NCI-H1092 treated with DMSO at 0.1 percent for 48 hours (cell line): Measurements from ENCODE around the gene GSC.
"Not testable (repeated sequence)": the region's sequence is repeated elsewhere in the genome, so short reads cannot be mapped to it uniquely, and the experiment has no call there.

Experiments
- DNase-seq: peaks from one replicate; lab custom pipeline; 2025; lab: John Stamatoyannopoulos, UW

GSC gene

DNA sequence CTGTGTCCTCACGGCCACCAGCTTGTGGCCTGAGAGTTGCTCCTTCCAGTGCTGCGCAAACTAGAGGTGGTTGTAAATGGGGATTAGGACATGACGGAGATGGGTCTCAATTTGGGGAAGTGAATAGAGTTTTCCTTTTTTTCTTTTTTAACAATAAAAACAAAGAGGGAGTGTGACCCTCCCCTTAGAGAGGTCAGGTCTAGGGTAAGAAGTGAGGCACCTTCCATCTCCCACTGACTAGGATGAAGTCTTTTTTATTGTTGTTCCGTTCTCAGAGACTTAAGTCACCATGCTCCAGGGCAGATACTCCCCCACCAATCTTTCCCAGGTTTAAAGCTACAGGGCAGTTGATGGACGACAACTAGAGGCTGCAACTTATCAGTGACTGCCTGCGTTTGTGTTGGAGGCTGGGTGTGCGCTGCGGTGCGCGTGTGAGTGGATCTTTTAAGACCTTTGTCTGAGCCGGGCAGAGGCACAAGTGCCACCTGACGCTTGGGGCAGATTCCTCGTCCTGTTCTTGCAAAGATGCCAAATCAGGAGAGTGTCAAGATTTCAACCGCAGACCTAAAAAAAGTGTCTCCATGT, 2.1 kb upstream of the GSC start:
- DNase-seq = no peak

DNA sequence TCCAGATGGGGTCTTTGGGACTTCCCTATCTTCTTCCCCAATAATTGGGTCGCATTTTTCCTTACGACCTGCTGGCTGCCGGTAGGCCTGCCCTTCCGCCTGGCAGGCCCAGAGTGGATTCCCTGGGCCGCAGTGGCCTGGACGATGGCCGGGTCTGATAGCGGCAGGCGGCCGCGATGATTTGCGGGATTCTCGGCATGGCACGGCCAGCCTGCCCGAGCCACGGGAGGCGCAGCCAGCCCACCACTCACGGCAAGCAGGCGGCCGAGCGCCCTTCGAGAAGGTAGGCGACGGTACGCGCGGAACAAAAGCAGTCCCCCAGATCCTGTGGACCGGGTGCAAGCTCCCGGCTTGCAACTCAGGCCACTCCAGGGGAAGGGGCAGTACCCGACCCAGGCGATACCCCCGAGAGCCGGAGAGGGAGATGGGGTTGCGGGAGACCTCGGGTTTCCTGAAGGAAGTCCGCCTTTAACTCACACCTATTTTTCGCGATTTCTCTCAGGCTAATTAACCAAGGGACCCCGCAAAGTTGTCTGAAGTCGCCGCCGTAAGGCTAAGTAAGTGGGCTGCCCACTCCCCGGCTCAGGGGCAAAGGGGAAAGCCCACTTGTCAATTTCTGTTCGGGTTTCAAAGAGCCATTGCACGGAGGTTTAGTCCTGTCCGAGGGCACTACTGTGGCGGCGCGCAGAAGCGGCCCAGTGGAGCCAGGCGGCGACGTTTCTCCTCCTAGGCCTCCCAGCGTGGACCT, 1.4 kb upstream of the GSC start:
- DNase-seq = no peak

DNA sequence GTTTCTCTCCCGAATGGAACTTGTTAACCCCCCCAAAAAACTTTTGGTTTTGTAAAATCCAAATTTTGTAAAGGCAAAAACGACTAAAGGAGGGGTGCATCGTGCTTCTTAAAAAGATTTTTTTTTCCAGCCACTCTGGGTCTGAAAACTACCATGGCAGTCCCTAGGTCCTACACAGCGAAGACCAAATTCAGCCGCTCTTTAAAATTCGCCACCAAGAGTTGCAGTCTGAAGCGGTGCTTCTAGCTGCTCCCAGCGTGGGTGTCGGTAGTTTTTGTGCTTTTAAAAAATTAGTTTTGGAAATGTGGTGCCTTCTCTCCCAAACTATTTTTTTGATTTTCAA, 873 bp upstream of the GSC start:
- DNase-seq = no peak

DNA sequence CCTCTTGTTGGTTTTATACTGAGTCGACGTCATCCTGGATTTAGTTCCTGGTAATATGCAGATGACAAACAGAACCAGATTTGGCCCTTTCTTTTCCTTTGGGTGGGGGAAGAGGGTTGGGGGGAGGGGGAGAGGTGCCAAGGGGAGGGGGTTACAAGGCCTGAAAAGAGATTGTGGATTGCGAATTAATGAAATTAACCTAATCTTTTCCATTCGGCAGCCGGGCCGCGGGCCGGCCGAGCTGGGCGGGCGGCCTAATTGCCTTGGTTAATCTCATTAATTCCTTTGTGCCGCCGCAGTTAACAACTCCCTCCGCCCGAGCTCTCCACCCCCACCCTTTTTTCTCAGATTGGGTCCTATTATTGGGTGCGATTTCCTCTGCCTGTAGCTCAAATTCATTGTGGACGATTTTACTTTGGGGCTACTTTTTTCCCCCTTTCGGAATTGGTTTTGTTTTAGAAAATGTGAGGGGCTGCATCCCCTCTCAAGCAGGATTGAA, 387 bp upstream of the GSC start:
- no peak for DNase-seq

DNA sequence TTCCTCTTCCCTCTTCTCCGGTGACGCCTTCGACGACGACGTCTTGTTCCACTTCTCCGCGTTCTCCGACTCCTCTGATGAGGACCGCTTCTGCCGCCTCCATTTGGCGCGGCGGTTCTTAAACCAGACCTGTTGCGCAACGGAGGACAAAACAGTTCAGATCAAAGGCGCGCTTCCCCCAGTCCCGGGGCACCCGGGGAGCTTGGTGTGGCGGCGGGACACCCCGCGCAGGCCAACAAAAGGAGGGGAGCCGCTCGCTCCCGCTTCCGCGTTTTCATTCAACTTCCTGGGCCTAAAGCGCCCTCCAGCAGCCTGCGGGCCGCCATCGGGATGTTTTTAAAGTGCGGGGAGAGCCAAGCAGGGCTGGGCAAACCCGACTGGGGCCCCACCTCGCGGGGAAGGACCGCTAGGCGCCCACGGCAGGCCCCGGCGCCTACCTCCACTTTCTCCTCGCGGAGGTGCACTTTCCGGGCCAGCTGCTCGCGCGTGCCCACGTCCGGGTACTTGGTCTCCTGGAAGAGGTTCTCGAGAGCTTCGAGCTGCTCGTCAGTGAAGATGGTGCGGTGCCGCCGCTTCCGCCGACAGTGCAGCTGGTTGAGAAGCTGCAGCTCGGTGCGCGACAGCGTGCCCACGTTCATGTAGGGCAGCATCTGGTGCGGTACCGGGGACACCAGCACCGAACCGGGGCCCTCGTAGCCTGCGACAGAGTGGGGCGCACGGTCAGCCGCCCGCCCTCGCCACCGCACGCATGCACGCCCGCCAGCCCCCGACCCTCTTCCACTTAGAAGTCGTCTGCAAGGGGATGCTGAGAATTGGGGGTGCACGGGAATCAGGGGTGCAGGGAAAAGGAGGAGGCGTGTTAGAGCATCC, 1.2 kb downstream of the GSC start:
- no peak for DNase-seq

DNA sequence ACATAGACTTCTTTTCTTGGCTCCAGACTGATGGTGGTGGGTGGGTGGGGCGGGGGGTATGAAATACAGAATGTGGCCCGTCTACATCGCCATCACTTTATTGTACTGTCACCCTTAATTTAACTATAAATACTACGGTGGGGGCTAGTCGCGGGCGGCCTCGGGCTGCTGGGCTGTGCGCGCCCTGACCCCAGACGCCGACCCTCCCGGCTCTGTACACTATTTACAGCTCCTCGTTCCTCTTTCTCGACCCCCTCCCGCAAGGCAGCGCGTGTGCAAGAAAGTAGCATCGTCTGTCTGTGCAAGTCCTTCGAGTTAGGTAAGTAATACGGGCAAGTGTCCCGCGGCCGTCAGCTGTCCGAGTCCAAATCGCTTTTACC, 1.8 kb downstream of the GSC start:
- no peak for DNase-seq

DNA sequence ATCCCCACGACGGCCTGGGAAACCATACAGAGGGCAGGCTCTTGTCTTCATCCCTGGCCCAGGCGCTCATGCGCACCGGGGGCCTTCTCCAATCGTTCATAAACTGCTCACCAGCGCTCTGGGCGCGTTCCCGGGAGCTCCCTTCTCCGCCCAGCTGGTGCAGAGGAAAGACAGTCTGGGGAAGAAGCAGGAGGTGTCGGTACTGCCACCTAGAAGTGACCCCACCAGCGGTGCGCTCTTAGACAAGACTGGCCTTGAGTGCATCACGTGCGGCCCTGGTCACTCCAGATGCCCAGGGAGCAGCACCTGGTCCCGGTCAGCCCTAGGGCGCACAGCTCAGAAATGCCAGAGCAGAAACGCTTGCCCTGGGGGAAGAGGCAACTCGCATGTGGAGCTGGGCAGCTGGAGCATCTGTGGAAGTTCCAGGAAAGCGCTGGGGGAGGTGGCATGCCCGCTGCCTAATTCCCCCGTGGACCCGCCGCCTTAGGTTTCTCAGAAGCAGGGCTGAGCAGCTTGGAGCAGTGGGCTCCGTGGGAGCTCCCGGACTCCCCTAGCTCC, 2.5 kb downstream of the GSC start:
- DNase-seq = no peak

DNA sequence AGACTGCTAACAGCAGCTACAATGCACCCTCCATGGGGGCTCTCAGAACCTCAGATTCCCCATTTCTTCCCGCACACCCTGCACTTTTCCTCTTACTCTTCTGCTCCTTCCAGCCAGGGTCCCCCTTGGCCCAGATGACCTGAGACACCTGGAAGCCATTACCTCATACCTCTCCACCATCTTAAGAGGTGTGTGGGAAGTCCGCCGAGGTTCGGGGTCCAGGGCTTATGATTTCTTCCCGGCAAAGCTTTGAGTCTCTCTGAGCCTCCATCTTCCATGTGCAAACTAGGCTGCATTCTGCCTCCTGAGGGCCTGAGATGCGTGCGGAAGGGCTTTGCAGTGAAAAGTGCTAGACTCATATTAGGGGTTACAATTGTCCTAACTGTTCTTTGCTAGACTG, 5.3 kb downstream of the GSC start:
- DNase-seq = no peak

DNA sequence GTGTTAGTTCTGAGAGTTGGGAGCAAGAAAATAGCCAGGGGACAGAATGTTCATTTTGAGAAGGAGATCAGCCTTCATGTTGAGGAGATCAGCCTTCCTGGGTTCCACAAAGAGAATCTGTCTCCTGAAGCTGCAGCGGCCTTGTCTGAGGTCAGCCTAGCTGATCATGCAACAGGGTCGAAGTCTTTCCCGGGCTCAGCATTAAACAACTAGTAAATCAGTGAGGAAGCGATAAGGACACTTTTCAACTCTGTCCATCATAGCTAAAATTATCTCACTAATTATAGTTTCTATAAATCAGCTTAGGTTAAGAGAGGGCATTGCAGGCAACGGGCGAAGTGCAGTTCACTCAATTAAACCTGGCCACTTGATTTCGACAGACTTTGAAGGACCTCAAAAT, 7.5 kb downstream of the GSC start:
- no peak for DNase-seq

DNA sequence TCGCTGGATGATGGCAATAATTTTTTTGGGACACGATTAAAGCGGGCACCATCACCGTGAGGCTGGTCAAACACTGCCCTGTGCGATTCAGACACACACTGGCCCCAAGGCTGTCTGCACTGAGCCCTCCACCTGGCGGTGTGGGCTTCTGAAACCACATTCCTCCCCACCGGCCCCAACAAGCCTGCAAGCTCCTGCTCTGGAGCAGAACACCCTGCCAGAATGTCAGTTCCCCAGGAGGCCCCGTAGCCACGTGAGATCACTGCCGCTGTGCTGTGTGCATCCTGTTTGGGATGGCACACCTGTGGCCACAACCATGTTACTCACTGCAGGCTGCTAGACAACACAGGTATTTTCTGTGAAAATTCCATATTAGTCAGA, 7.9 kb downstream of the GSC start:
- no peak for DNase-seq

DNA sequence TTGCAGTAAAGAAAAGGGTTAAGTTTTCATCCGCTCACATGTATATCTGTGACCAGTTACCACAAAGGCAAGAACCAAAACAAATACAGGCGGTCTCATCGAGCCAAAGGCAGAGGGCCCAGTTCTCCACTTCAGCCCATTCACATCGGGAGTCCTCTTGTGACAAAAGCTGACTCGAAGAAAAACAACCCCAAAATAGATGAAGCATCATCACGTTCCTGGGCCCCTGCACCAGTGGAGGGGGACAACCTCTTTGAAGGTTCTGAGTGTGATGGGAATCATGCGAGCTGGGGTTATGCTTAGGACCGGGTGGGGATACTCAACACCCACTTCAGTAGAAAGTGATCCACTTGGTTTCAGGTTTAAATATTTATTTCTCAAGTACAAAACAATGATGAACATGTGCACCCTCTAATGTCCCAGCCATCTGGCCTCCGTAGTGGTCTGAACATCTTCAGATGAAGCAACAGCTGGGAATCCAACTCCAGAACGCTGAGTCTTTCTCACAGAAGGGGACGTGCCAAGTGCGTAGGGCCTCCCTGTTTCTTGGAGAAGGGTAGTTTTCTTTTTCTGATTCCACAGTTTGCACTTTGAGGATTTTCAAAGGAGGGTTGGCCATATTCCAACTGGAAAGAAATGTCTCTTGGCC, 8.4 kb downstream of the GSC start:
- DNase-seq = peak; percentile 8

DNA sequence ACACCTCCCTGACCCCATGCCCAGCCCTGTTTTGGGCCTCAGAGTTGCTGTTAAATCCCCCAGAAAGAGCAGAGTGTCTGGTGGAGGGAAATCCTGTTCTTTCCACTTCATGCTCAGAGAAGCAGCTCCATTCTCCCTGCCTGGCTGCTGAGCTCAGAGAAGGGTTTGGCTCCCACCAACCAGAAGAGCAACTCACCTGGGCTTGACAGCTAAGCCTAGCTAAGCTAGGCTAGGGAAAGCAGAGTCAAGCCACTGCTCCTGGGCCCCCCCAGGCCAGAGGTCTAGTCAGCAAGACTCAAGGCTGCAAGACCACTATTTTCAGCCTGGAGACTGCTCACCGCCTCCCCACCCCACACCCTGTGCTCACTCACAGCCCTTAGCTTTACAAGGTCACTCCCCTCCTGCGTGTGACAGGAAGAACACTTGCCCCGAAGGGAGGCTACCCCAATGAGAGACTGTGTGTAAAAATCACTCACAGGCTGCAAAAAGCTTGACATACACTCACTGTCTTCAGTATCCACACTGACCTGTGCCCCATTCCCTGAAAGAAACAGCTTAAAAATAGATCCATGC, 13.5 kb downstream of the GSC start:
- no peak for DNase-seq

DNA sequence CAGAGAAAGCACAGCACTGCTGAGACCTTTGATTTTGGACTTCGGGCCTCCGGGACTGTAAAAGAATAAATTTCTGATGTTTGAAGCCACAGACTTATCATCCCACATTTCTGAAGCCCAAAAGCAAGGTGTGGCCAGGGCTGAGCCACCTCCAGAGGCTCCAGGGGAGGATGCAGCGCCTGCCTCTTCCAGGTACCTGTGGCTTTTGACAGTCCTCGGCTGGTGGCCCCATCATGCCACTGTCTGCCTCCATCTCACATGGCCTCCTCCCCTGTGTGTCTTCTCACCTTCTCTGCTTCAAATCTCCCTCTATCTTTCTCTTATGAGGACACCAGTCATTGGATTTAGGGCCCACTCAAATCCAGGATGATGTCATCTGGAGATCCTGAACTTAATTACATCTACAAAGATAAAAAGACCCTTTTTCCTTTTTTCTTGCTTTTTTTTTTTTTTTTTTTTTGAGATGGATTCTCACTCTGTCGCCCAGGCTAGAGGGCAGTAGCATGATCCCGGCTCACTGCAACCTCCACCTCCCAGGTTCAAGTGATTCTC, 15.4 kb downstream of the GSC start:
- no peak for DNase-seq

DNA sequence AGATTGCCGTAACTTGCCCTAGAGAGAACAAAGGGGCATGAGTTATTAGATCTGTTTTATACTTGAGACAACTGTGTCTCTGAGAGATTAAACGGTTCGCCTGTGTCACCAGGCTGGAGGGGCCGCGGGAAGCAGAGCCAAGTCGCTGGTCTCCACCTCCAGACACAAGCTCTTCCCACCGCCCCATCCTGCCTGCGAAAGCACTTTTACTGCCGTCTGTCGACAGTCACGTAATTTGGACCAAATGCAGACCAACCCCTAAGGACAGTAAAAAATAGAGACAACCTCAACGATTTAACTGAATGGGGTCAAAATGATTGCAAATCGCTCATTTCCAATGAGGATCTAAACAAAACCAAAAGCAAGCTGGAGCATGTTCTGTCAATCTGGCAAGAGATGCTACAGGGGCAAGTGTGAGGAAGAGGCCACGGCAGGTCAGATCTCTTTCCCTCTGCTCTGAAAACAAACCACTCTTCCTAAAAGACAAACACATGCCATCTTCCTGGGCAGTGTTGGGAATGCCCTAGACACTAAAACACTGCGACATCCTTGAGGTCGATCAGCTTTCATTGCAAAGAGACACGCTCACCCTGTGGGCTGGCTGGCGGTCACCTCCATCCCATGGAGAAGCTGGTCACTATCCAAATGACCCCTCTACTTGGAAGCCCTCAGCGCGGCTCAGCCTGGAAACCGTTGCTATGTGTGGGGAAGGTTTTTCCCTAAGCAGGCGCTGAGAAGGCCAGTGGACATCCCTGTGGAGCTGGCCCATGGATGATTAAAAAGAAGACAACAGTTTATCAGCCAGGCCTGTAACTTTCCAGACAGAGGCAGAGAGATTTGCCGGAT, 17.1 kb downstream of the GSC start:
- no peak for DNase-seq

DNA sequence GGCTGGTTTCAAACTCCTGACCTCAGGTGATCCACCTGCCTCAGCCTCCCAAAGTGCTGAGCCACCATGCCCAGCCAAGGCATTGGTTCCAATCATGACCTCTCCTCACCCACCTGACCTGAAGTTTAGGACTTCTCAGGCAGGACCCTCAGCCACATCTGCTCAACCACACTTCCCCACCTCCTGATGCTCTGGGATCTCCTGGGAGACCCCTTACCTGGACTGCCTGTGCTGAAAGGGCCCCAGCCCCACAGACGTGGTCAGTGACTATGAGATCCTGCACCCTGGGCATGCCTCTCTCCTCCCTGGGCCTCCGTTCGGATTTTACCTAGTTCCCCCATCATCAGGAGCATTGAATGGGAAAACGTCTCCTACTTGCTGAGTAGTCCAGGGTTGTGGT, 18.0 kb downstream of the GSC start:
- no peak for DNase-seq

DNA sequence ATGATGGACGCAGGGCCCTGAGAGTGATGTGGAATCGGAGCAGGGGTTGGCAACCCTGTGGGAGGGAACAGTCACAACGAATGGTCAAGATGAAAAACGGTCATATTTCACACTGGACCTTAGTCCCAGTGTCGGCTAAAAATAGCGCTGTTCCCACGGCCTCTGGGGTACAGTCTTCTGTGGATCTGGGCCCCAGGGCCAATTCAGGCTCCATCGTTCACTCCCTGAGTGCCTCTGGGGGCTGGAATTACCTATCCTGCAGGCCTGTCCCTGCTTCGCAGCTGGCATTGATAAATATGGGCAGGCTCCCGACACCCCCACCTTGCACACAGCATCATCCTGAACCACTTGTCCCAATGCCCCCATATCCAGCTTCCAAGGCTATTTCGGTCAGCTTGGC, 18.6 kb downstream of the GSC start:
- DNase-seq = no peak

DNA sequence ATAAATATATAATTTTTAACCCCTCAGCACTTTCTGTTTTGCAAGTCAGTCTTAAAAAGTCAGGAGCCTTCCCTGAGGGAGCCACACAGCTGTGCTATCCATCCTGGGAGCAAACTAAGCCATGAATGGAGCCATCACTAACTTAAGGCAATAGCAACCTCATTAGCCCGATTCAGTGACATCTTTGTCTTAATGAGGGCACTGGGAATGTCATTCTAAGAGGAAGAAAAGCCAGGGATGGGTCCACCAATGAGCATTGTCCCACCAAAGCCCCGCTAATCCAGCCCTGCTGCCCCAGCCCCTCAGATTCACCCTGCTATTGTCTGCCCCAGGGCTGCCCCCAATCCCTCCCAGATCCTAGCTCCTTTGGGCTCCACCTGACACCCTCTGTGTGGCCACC, 19.5 kb downstream of the GSC start:
- no peak for DNase-seq

DNA sequence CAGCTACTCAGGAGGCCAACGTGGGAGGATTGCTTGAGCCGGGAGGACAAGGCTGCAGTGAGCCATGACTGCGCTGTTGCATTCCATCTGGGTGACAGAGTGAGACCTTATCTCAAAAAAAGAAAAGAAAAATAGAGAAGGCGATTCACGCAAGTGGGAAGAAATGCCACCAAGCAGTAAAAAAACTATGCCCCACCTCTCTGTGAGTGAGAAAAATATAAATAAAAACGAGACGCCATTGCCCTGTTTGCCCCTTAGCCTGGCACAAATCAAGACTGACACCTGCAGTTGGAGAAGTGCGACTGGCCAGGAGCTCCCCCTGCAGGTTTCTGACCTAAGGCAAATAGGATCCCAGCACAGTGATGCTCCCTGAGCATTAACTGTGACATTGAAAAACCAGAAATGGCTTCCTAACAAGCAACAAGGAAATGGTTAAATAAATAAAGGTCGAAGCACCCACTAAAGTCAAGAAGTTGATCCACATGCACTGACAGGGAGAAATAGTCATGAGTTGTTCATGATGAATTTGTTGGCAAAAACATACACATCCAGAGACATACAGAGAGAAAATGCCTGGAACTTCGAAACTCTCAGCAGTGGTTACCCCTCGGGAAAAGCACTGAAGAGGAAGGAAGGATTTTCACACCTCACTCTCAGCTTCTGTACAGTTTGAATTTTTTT, 21.1 kb downstream of the GSC start:
- DNase-seq = peak; percentile 50

DNA sequence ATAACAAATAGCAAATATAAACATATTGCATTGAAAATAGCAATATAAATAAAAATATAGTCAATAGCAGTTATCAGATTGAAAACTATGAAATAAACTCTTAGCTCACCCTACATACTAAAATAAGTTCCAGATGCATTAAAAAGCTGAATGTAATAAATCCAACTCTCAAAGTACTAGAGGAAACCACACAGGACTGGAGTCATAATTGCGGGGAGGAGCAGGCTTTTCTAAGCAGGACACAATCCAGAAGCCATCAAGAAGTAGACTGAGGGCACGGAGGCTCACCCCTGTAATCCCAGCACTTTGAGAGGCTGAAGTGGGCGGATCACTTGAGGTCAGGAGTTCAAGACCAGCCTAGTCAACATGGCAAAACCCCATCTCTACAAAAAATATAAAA, 22.2 kb downstream of the GSC start:
- no peak for DNase-seq

DNA sequence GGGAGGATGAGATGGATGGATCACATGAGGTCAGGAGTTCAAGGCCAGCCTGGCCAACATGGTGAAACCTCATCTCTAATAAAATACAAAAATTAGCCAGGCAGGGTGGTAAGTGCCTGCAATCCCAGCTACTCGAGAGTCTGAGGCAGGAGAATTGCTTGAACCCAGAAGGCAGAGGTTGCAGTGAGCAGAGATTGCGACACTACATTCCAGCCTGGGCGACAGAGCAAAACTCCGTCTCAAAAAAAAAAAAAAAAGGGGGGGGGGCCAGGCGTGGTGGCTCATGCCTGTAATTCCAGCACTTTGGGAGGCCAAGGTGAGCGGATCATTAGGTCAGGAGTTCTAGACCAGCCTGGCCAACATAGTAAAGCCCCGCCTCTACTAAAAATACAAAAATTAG, 22.8 kb downstream of the GSC start:
- not testable (repeated sequence) for DNase-seq
